ENCODE data around the gene STK24. TPM values are rescaled to one million over a fixed set of nuclear protein-coding genes. Genes with fewer than 3 reads are reported as not detected.

The STK24 gene
- total RNA-seq, 2 experiments from 2014 or later, result 60.4 to 88.7 TPM

DNA sequence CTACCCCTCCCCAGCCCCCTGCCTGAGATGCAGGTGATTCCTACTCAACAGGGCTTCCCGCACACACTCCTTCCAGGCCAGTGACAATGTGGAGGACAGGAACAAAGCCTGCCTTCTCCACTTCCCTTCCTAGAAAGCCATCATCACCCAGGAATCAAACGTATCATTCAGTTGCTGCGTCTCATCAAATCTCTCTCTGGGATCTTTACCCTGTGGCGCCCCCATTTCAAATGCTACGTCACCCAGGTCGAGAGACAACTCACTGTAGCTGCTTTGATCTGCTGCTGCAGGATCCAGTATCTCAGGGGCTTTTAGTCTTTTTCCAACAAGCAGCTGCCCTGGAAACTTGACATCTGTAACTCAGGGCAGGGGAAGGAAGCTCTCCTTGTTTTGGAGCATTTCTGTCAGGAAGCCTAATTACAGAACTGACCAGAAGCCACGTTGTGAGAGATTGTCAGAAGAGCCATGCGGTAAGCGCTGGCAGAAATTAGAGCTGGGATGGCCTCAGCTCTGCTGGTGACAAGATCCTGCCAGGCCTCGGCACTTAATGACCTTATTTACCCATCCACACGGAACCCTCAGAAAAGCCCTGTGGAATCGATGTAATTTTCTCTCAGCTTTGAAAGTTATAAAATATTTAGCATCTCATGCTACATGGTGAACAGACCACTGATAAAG, 140.5 kb downstream of the STK24 start:
- no peaks in the 10 kb centered on the region for H3K4me1 ChIP-seq (ENCODE audit: insufficient read depth, low read length, poor library complexity, severe bottlenecking)
- no peaks in the 10 kb centered on the region for H3K36me3 ChIP-seq (ENCODE audit: insufficient read depth, low read length)
- intact Hi-C loops (cut with micrococcal nuclease; ENCODE audit: unreplicated experiment), result no loop called here
- H4K20me1 ChIP-seq (ENCODE audit: insufficient read depth, low read length), result no peaks in the 10 kb centered on the region
- CTCF ChIA-PET (ENCODE audit: unreplicated experiment), result no interaction called here
- no peak overlapping the region for H3K4me2 ChIP-seq (ENCODE audit: low read length)
- DNase-seq (ENCODE audit: low spot score), result no peak
- no peak overlapping the region for H3K4me3 ChIP-seq (ENCODE audit: low read depth, low read length, poor library complexity, severe bottlenecking)
- POLR2A ChIA-PET, result no interaction called here
- H2AFZ ChIP-seq (ENCODE audit: low read length), result no peak overlapping the region
- no peaks in the 10 kb centered on the region for H3K9me2 ChIP-seq (ENCODE audit: insufficient read depth, low read length)
- no peaks in the 10 kb centered on the region for H3K79me2 ChIP-seq (ENCODE audit: insufficient read depth, low read depth, low read length)
- no peak overlapping the region for H3K27ac ChIP-seq (ENCODE audit: low read depth, low read length, poor library complexity, severe bottlenecking)
- TF ChIP-seq, protein P1, sequence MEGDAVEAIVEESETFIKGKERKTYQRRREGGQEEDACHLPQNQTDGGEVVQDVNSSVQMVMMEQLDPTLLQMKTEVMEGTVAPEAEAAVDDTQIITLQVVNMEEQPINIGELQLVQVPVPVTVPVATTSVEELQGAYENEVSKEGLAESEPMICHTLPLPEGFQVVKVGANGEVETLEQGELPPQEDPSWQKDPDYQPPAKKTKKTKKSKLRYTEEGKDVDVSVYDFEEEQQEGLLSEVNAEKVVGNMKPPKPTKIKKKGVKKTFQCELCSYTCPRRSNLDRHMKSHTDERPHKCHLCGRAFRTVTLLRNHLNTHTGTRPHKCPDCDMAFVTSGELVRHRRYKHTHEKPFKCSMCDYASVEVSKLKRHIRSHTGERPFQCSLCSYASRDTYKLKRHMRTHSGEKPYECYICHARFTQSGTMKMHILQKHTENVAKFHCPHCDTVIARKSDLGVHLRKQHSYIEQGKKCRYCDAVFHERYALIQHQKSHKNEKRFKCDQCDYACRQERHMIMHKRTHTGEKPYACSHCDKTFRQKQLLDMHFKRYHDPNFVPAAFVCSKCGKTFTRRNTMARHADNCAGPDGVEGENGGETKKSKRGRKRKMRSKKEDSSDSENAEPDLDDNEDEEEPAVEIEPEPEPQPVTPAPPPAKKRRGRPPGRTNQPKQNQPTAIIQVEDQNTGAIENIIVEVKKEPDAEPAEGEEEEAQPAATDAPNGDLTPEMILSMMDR (conservative IDR thresholded peaks at IDR 0.05; ENCODE audit: low read length), result no peak
- no peak for TF ChIP-seq EZH2phosphoT487 (IDR thresholded peaks at IDR 0.05; ENCODE audit: borderline replicate concordance, low read depth, low read length)
- no TSS peak for BruUV-seq (replicated peaks)
- no peaks in the 10 kb centered on the region for H3K9me3 ChIP-seq (ENCODE audit: low read length)

DNA sequence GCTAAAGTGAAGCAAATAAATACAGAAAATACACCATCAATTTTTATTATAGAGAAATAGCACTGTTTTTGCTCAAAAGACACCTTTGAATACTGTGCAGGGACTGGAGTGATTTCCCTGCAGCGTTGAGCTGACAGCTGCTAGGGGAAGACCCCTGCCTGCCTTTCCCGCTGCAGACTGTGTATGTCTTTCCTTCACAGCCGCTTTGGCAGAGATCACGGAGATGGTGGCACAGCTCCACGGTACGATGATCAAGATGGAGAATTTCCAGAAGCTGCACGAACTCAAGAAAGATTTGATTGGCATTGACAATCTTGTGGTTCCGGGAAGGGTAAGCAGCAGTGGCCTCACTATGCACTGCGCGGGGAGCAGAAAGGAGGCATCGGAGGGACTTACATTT, 141.5 kb downstream of the STK24 start:
- Histone ChIP-seq H3K9me3 (ENCODE audit: low read length) (no peaks in the 10 kb centered on the region), H3K4me1 (ENCODE audit: insufficient read depth, low read length, poor library complexity, severe bottlenecking) (no peaks in the 10 kb centered on the region), H3K4me2 (ENCODE audit: low read length) (no peak overlapping the region), H3K36me3 (ENCODE audit: insufficient read depth, low read length) (no peaks in the 10 kb centered on the region), H4K20me1 (ENCODE audit: insufficient read depth, low read length) (no peaks in the 10 kb centered on the region), H3K27ac (ENCODE audit: low read depth, low read length, poor library complexity, severe bottlenecking) (no peak overlapping the region), H2AFZ (ENCODE audit: low read length) (no peak overlapping the region), H3K4me3 (ENCODE audit: low read depth, low read length, poor library complexity, severe bottlenecking) (no peak overlapping the region), H3K79me2 (ENCODE audit: insufficient read depth, low read depth, low read length) (no peaks in the 10 kb centered on the region), H3K9me2 (ENCODE audit: insufficient read depth, low read length) (no peaks in the 10 kb centered on the region)
- CTCF ChIA-PET (ENCODE audit: unreplicated experiment), result no interaction called here
- no peak for DNase-seq (ENCODE audit: low spot score)
- POLR2A ChIA-PET, result no interaction called here
- BruUV-seq (replicated peaks), result no TSS peak
- TF ChIP-seq, protein P1 (conservative IDR thresholded peaks at IDR 0.05; ENCODE audit: low read length), result no peak
- TF ChIP-seq EZH2phosphoT487 (IDR thresholded peaks at IDR 0.05; ENCODE audit: borderline replicate concordance, low read depth, low read length), result no peak
- intact Hi-C loops (cut with micrococcal nuclease; ENCODE audit: unreplicated experiment), result no loop called here

DNA sequence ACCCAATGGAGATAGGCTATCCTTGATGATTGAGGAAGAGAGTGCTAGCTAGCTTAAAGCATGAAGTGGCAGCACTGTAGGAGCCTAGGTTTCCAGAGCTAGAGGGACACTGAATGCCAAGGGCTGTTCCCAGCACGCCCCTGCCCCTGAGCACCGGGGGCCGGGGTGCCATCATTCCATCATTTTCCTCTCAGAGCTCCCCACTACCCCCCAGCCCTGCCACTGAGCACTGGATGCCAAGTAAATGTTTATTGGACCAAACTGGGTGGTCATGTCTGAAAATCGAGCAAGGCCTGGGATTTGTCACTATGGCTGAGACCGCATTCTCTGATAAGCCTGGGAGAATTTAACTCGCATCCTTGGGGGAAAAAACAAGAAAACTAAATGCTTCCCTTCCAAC, 142.8 kb downstream of the STK24 start:
- TF ChIP-seq EZH2phosphoT487 (IDR thresholded peaks at IDR 0.05; ENCODE audit: borderline replicate concordance, low read depth, low read length), result no peak
- TF ChIP-seq, protein P1 (conservative IDR thresholded peaks at IDR 0.05; ENCODE audit: low read length), result no peak
- POLR2A ChIA-PET, result no interaction called here
- no peak overlapping the region for H3K4me3 ChIP-seq (ENCODE audit: low read depth, low read length, poor library complexity, severe bottlenecking)
- no peaks in the 10 kb centered on the region for H3K79me2 ChIP-seq (ENCODE audit: insufficient read depth, low read depth, low read length)
- intact Hi-C loops (cut with micrococcal nuclease; ENCODE audit: unreplicated experiment), result loop anchor here (5.0 kb wide), 1 partner anchor 587 kb away; no protein-coding TSS in a partner anchor
- no peak for DNase-seq (ENCODE audit: low spot score)
- H3K27ac ChIP-seq (ENCODE audit: low read depth, low read length, poor library complexity, severe bottlenecking), result no peak overlapping the region
- H3K9me2 ChIP-seq (ENCODE audit: insufficient read depth, low read length), result no peaks in the 10 kb centered on the region
- no peak overlapping the region for H2AFZ ChIP-seq (ENCODE audit: low read length)
- no peaks in the 10 kb centered on the region for H4K20me1 ChIP-seq (ENCODE audit: insufficient read depth, low read length)
- no peaks in the 10 kb centered on the region for H3K9me3 ChIP-seq (ENCODE audit: low read length)
- no TSS peak for BruUV-seq (replicated peaks)
- no peaks in the 10 kb centered on the region for H3K4me1 ChIP-seq (ENCODE audit: insufficient read depth, low read length, poor library complexity, severe bottlenecking)
- no peak overlapping the region for H3K4me2 ChIP-seq (ENCODE audit: low read length)
- CTCF ChIA-PET (ENCODE audit: unreplicated experiment), result no interaction called here
- H3K36me3 ChIP-seq (ENCODE audit: insufficient read depth, low read length), result no peaks in the 10 kb centered on the region

All from OCI-LY7 (cell line).